Nephron (organoid): ENCODE results near the gene UBL5.

ENCODE experiments used
- H3K27ac Mint-ChIP-seq, 3 experiments: 2 replicates each; pipeline ENCODE4 v1.8.0; 2020; ENCODE audit warnings: mixed read lengths in 3 of 3, mild to moderate bottlenecking in 2 of 3, moderate library complexity in 1 of 3
- H3K27me3 Mint-ChIP-seq: 2 replicates; pipeline ENCODE4 v1.8.0; 2021; ENCODE audit warnings: low read depth, mild to moderate bottlenecking, moderate library complexity, mixed read lengths
- H3K36me3 Mint-ChIP-seq: 2 replicates; pipeline ENCODE4 v1.8.0; 2020; ENCODE audit warnings: low read depth, mixed read lengths
- H3K4me1 Mint-ChIP-seq: 2 replicates; pipeline ENCODE4 v1.8.0; 2020; ENCODE audit warnings: mixed read lengths
- H3K4me3 Mint-ChIP-seq, 3 experiments: 2 replicates each; pipeline ENCODE4 v1.8.0; 2020; ENCODE audit warnings: mild to moderate bottlenecking in 3 of 3, mixed read lengths in 3 of 3, moderate library complexity in 2 of 3
- H3K9me3 Mint-ChIP-seq: 2 replicates; pipeline ENCODE4 v1.8.0; 2020; ENCODE audit warnings: mixed read lengths
- TF ChIP-seq, protein P1 (sequence below), 3 experiments: fragments of 200-600 bp; sonication (generic); IDR thresholded peaks; one replicate each; pipeline ENCODE4 v1.5.0; 2021; ENCODE audit warnings: antibody characterized with exemption in 3 of 3; ENCODE audit not compliant: unreplicated experiment in 3 of 3

Gene UBL5

DNA sequence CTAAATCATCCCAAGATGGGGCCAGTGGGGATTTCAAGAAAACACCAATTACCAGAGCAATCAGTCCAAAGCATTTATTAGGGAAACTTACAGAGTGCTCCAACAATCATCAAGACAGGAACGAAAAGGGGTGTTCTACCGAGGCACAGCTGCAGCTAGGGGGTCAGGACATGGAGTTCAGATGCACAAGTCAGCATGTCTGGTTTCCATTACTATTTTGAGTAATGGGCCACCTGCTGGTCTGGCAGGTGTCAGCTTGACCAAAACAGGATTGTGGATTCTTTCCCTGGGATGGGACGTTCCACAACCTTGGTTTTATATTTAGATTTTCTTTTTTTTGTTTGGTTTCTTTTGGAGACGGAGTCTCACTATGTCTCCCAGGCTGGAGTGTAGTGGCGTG lies 3.9 kb upstream of the UBL5 start:
- TF ChIP-seq, protein P1, sequence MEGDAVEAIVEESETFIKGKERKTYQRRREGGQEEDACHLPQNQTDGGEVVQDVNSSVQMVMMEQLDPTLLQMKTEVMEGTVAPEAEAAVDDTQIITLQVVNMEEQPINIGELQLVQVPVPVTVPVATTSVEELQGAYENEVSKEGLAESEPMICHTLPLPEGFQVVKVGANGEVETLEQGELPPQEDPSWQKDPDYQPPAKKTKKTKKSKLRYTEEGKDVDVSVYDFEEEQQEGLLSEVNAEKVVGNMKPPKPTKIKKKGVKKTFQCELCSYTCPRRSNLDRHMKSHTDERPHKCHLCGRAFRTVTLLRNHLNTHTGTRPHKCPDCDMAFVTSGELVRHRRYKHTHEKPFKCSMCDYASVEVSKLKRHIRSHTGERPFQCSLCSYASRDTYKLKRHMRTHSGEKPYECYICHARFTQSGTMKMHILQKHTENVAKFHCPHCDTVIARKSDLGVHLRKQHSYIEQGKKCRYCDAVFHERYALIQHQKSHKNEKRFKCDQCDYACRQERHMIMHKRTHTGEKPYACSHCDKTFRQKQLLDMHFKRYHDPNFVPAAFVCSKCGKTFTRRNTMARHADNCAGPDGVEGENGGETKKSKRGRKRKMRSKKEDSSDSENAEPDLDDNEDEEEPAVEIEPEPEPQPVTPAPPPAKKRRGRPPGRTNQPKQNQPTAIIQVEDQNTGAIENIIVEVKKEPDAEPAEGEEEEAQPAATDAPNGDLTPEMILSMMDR (IDR thresholded peaks at IDR 0.05; ENCODE audit: unreplicated experiment in 3 of 3): no peak
- peak overlapping the region; percentile 48 to 84 (median 73) for H3K4me3 Mint-ChIP-seq
- H3K4me1 Mint-ChIP-seq: peaks cover 37% of the 10 kb centered on the region
- H3K27me3 Mint-ChIP-seq: no peaks in the 10 kb centered on the region
- peaks cover 12% of the 10 kb centered on the region for H3K36me3 Mint-ChIP-seq
- H3K27ac Mint-ChIP-seq: peak overlapping the region; percentile 69 to 78 (median 74)
- no peaks in the 10 kb centered on the region for H3K9me3 Mint-ChIP-seq

DNA sequence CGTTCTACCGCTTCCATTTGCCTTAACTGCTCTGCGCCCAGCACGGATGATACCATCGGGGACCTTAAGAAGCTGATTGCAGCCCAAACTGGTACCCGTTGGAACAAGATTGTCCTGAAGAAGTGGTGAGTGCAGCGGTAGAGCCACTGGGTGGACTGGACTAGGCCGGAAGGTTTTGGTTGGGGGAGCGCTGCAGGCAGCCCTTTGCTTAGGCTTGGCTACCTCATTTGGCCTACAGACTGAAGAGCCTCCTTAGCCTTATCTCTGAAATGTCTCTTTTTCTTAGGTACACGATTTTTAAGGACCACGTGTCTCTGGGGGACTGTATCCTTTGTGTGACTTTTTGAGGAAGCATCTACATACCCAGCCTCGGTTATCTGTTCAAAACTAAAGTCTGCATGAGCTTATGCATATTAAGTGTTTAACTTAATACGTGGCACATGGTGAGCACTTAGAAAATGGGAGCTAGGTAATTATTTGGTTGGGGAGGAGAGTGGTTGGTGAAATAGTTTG lies 889 bp downstream of the UBL5 start:
- Mint-ChIP-seq H3K4me3 (peak overlapping the region; percentile 99 to 100 (median 99)), H3K27ac (peak overlapping the region in 1 of 3 experiments; percentile 27), H3K27me3 (no peaks in the 10 kb centered on the region), H3K36me3 (peaks cover 25% of the 10 kb centered on the region), H3K9me3 (no peaks in the 10 kb centered on the region), H3K4me1 (peaks cover 25% of the 10 kb centered on the region)
- TF ChIP-seq, protein P1 (IDR thresholded peaks at IDR 0.05; ENCODE audit: unreplicated experiment in 3 of 3): no peak

DNA sequence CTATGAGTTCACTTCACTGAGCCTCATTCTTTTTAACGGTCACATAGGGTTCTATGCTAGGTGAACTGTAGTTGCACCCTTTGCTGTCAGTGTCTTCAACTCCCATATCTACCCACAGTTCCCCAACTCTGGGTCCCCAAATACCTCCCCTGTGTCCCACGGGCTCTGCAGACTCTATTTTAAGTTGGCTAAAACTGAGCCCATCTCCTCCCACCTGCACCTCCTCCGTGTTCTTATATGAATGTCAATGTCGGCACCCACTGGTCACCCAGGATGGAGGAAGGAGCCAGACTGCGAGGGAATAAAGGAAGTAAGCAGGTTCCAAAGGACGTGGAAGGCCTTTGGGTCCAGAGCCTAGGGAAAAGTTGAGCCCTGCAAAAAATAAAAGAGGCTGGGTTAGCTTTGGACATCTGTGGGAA lies 6.6 kb downstream of the UBL5 start:
- Mint-ChIP-seq H3K9me3 (no peaks in the 10 kb centered on the region), H3K36me3 (peaks cover 17% of the 10 kb centered on the region), H3K4me1 (peaks cover 13% of the 10 kb centered on the region), H3K4me3 (peak overlapping the region; percentile 87 to 93 (median 90)), H3K27ac (peak overlapping the region; percentile 37 to 53 (median 46)), H3K27me3 (no peaks in the 10 kb centered on the region)
- TF ChIP-seq, protein P1 (IDR thresholded peaks at IDR 0.05; ENCODE audit: unreplicated experiment in 3 of 3): no peak

DNA sequence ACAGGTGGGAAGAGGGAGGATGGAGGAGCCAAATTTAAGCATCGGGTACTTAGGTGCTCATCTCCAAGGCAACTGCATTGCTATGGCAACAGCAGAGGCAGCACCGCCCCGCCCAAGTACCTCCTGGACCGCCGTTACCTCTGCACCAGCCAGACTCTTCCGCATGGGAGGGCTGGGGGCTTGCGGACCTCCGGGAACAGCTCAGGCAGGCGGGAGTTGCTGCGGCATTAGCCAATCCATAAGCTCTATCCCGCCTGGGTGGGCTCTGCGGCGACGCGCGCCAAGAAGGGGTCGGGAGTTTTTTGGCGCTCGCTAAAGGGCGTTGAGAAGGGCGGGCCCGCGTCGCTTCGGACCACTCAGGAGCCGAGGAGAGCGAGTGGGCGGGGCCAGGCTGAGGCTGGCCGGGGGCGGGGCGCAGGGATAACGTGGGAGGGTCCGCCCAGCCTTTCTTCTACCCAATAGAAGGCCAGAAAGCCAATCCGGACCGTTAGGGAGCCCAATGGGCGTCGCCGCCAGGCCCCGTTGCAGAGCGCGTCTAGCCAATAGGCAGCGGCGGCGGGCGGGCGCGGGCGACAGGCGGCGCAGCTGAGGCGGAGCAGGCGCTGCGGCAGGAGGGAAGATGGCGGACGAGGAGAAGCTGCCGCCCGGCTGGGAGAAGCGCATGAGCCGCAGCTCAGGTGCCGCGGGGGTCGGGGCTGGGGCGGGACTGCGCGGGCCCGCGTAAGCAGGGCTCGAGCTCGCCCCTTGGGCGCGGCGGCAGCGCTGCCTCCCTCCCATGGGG lies 7.2 kb downstream of the UBL5 start, which contains the start of gene PIN1:
Gene PIN1 (plus strand): TSS at position 593 of the 781 bp plus-strand sequence. CDS start 27 bp downstream, at position 620.
- H3K4me1 Mint-ChIP-seq: peaks cover 16% of the 10 kb centered on the region
- H3K27me3 Mint-ChIP-seq: no peaks in the 10 kb centered on the region
- peak within 1 kb of the TSS; percentile 93 to 98 (median 96) for H3K4me3 Mint-ChIP-seq
- H3K9me3 Mint-ChIP-seq: no peaks in the 10 kb centered on the region
- H3K27ac Mint-ChIP-seq: peak within 1 kb of the TSS; percentile 37 to 70 (median 67)
- TF ChIP-seq, protein P1 (IDR thresholded peaks at IDR 0.05; ENCODE audit: unreplicated experiment in 3 of 3): peak; percentile 50 to 73 (median 59)
- peaks cover 17% of the 10 kb centered on the region for H3K36me3 Mint-ChIP-seq

DNA sequence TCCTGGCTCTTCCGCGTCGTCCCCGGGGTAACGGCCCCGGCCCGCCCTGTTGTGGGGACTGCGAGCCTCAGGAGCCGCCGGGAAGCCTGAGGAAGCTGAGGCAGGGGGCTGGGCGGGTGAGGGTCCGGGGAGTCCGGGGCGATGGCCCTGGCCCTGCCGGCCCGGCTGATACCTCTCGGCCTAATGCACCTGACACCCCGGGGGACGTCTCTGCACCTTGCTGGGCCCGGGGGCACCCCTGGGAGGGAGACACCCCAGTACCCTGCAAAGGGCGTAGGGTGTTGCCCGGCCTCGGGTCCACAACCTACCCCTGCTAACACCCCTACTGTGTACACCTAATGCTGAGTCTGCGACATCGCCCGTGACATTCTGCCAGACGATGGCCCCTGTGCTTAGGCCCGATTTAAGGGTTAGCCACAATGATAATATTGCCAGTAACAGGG lies 7.8 kb downstream of the UBL5 start:
- H3K27me3 Mint-ChIP-seq: no peaks in the 10 kb centered on the region
- H3K36me3 Mint-ChIP-seq: peaks cover 15% of the 10 kb centered on the region
- TF ChIP-seq, protein P1 (IDR thresholded peaks at IDR 0.05; ENCODE audit: unreplicated experiment in 3 of 3): no peak
- H3K9me3 Mint-ChIP-seq: no peaks in the 10 kb centered on the region
- peak overlapping the region in 2 of 3 experiments; percentile 67 to 70 for H3K27ac Mint-ChIP-seq
- H3K4me1 Mint-ChIP-seq: peaks cover 16% of the 10 kb centered on the region
- peak overlapping the region; percentile 93 to 98 (median 96) for H3K4me3 Mint-ChIP-seq
